ENCODE measurements around the gene NUP210L. TPM values are rescaled to one million over a fixed set of nuclear protein-coding genes. Genes with fewer than 3 reads are reported as not detected.
"Not testable (repeated sequence)": the region's sequence is repeated elsewhere in the genome, so short reads cannot be mapped to it uniquely, and the experiment has no call there.

NUP210L gene
- total and polyA plus RNA-seq, 2 donors from 2014 or later, result 0.06 TPM; not detected in 1

DNA sequence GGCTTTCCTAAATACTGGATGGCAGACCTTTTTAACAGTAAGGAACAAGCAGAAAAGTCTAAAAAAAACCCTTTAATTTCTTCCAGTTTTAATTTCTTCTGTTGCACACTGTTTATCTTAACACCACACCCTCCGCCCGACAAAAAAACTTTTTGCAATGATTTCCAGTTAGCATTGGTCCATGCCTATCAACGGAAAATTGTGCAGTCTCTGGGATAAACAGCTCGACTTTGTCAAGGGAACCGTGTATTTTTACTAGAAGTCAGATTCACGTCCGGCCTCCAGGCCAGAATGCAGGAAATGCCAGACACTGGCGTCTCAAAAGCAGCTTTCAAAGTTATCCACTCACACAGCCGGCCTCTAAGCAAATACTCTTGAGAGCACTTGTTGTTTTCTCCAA is 378 bp upstream of the NUP210L start:
- DNase-seq (peak in 3 of 5 donors; percentile 20 to 80 (median 64)), FAIRE-seq (no peak)
- peaks cover 12 to 15% (median 13%) of the 10 kb centered on the region in 3 donors for H3K36me3 ChIP-seq (ENCODE audit: control insufficient read depth in 2 of 3, insufficient read depth in 3 of 3, low read length in 3 of 3)
- no peaks in the 10 kb centered on the region for H3K9me3 ChIP-seq (ENCODE audit: control insufficient read depth in 2 of 3, insufficient read depth in 1 of 3, low read length in 3 of 3)
- H3K27me3 ChIP-seq (ENCODE audit: control insufficient read depth, insufficient read depth, low read length), result no peaks in the 10 kb centered on the region
- TF ChIP-seq, protein P1, sequence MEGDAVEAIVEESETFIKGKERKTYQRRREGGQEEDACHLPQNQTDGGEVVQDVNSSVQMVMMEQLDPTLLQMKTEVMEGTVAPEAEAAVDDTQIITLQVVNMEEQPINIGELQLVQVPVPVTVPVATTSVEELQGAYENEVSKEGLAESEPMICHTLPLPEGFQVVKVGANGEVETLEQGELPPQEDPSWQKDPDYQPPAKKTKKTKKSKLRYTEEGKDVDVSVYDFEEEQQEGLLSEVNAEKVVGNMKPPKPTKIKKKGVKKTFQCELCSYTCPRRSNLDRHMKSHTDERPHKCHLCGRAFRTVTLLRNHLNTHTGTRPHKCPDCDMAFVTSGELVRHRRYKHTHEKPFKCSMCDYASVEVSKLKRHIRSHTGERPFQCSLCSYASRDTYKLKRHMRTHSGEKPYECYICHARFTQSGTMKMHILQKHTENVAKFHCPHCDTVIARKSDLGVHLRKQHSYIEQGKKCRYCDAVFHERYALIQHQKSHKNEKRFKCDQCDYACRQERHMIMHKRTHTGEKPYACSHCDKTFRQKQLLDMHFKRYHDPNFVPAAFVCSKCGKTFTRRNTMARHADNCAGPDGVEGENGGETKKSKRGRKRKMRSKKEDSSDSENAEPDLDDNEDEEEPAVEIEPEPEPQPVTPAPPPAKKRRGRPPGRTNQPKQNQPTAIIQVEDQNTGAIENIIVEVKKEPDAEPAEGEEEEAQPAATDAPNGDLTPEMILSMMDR (IDR thresholded peaks at IDR 0.05; ENCODE audit: borderline replicate concordance, extremely low read depth, insufficient read depth), result no peak
- H3K9ac ChIP-seq (ENCODE audit: low read length in 3 of 3), result no peak overlapping the region
- intact Hi-C loops (cut with DNase I), result no loop called here
- no peak overlapping the region for H3K4me3 ChIP-seq (ENCODE audit: low read length in 3 of 3)
- peaks cover 0 to 3% (median 0%) of the 10 kb centered on the region in 3 donors for H3K4me1 ChIP-seq (ENCODE audit: control insufficient read depth in 2 of 3, insufficient read depth in 2 of 3, low read depth in 1 of 3, low read length in 3 of 3)
- peak overlapping the region; percentile 59 to 94 for H3K27ac ChIP-seq (ENCODE audit: low read depth in 2 of 2, low read length in 2 of 2)

DNA sequence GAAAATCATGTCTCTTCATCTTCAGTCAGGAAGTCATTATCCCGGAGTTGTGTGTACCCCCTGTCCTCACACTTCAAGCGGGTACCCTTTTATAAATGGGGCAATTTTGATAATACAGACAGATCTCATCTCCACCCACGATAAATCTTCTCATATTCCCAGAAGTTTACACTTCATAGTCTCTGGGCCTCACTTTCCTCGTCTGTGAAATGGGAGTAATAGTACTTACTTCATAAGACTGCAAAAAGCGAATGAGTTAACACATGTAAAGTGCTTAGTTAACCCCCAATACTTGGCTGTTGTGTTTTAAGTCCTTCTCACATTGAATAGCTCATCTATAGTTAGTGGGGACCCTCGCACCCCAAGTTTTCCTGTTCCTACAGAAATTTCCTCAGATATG is 820 bp downstream of the NUP210L start:
- peaks cover 0 to 3% (median 0%) of the 10 kb centered on the region in 3 donors for H3K4me1 ChIP-seq (ENCODE audit: control insufficient read depth in 2 of 3, insufficient read depth in 2 of 3, low read depth in 1 of 3, low read length in 3 of 3)
- H3K9me3 ChIP-seq (ENCODE audit: control insufficient read depth in 2 of 3, insufficient read depth in 1 of 3, low read length in 3 of 3), result no peaks in the 10 kb centered on the region
- peak overlapping the region in 1 of 3 donors; percentile 73 for H3K4me3 ChIP-seq (ENCODE audit: low read length in 3 of 3)
- peak overlapping the region in 1 of 2 donors; percentile 94 for H3K27ac ChIP-seq (ENCODE audit: low read depth in 2 of 2, low read length in 2 of 2)
- DNase-seq (no peak), FAIRE-seq (no peak)
- H3K9ac ChIP-seq (ENCODE audit: low read length in 3 of 3), result peak overlapping the region in 1 of 3 donors; percentile 32
- intact Hi-C loops (cut with DNase I), result no loop called here
- peaks cover under 1 to 9% (median 3%) of the 10 kb centered on the region in 3 donors for H3K36me3 ChIP-seq (ENCODE audit: control insufficient read depth in 2 of 3, insufficient read depth in 3 of 3, low read length in 3 of 3)
- TF ChIP-seq, protein P1 (IDR thresholded peaks at IDR 0.05; ENCODE audit: borderline replicate concordance, extremely low read depth, insufficient read depth), result no peak
- H3K27me3 ChIP-seq (ENCODE audit: control insufficient read depth, insufficient read depth, low read length), result no peaks in the 10 kb centered on the region

DNA sequence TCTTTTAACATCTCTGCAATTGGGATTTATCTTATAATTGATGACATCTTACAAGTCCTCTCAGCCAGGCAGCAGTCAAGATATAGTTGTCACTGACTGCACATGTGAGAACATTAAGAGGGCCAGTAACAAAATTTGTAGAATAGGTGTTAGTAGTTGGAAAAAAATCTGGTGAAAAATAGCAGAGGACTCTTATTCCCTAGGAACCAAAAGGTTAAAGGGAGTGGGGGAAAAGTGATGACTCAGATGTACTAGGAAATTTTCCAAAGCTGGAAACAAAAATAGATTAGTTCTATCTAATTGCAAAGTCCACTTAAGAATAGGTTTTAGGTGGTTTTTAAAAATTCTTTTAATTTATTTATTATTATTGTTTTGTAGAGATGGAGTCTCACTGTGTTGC is 3.6 kb downstream of the NUP210L start:
- TF ChIP-seq, protein P1 (IDR thresholded peaks at IDR 0.05; ENCODE audit: borderline replicate concordance, extremely low read depth, insufficient read depth), result no peak
- intact Hi-C loops (cut with DNase I), result no loop called here

DNA sequence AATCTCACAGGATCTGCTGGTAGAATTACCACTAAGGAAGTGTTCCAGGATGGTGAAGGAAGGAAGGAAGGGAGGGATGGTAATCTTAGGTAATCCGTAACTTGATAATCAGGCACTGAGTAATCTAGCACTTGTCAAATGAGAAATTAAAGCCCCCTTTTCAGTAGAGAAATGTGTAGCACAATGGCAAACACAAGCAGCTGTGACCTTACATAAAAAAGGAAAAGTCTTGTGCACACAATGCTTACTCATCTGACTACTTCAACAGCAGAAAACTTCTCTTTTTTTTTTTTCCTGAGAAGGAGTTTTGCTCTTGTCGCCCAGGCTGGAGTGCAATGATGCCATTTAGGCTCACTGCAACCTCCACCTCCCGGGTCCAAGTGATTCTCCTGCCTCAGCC is 6.1 kb downstream of the NUP210L start:
- no peak for FAIRE-seq
- intact Hi-C loops (cut with DNase I), result no loop called here
- peaks cover 0 to 1% (median 0%) of the 10 kb centered on the region in 3 donors for H3K36me3 ChIP-seq (ENCODE audit: control insufficient read depth in 2 of 3, insufficient read depth in 3 of 3, low read length in 3 of 3)

More for the DNA sequence above, 3.6 kb downstream of the NUP210L start:
- FAIRE-seq (no peak), DNase-seq (no peak)
- no peak overlapping the region for H3K27ac ChIP-seq (ENCODE audit: low read depth in 2 of 2, low read length in 2 of 2)
- peaks cover 0 to 3% (median 0%) of the 10 kb centered on the region in 3 donors for H3K4me1 ChIP-seq (ENCODE audit: control insufficient read depth in 2 of 3, insufficient read depth in 2 of 3, low read depth in 1 of 3, low read length in 3 of 3)
- no peak overlapping the region for H3K4me3 ChIP-seq (ENCODE audit: low read length in 3 of 3)
- H3K36me3 ChIP-seq (ENCODE audit: control insufficient read depth in 2 of 3, insufficient read depth in 3 of 3, low read length in 3 of 3), result peaks cover 0 to 2% (median 0%) of the 10 kb centered on the region in 3 donors
- no peaks in the 10 kb centered on the region for H3K9me3 ChIP-seq (ENCODE audit: control insufficient read depth in 2 of 3, insufficient read depth in 1 of 3, low read length in 3 of 3)
- no peak overlapping the region for H3K9ac ChIP-seq (ENCODE audit: low read length in 3 of 3)
- no peaks in the 10 kb centered on the region for H3K27me3 ChIP-seq (ENCODE audit: control insufficient read depth, insufficient read depth, low read length)

DNA sequence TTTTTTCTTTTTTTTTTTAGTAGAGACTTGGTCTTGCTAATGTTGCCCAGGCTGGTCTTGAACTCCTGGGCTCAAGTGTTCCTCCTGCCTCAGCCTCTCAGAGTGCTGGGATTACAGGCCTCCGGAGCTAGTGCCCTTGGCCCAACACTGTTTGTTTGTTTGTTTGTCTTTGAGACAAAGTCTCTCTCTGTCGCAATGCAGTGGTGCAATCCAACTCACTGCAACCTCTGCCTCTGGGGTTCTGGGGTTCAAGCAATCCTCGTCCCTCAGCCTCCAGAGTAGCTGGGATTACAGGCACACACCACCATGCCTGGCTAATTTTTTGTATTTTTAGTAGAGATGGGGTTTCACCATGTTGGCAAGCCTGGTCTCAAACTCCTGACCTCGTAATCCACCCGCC is 7.4 kb downstream of the NUP210L start:
- H3K9ac ChIP-seq (ENCODE audit: low read length in 3 of 3); H3K4me3 ChIP-seq (ENCODE audit: low read length in 3 of 3); H3K9me3 ChIP-seq (ENCODE audit: control insufficient read depth in 2 of 3, insufficient read depth in 1 of 3, low read length in 3 of 3); DNase-seq; intact Hi-C loops (cut with DNase I); H3K36me3 ChIP-seq (ENCODE audit: control insufficient read depth in 2 of 3, insufficient read depth in 3 of 3, low read length in 3 of 3); H3K27ac ChIP-seq (ENCODE audit: low read depth in 2 of 2, low read length in 2 of 2); FAIRE-seq; H3K4me1 ChIP-seq (ENCODE audit: control insufficient read depth in 2 of 3, insufficient read depth in 2 of 3, low read depth in 1 of 3, low read length in 3 of 3); H3K27me3 ChIP-seq (ENCODE audit: control insufficient read depth, insufficient read depth, low read length): not testable (repeated sequence)

More for the DNA sequence above, 6.1 kb downstream of the NUP210L start:
- Histone ChIP-seq H3K9ac (ENCODE audit: low read length in 3 of 3) (no peak overlapping the region), H3K4me1 (ENCODE audit: control insufficient read depth in 2 of 3, insufficient read depth in 2 of 3, low read depth in 1 of 3, low read length in 3 of 3) (no peaks in the 10 kb centered on the region), H3K27ac (ENCODE audit: low read depth in 2 of 2, low read length in 2 of 2) (no peak overlapping the region), H3K4me3 (ENCODE audit: low read length in 3 of 3) (no peak overlapping the region), H3K9me3 (ENCODE audit: control insufficient read depth in 2 of 3, insufficient read depth in 1 of 3, low read length in 3 of 3) (no peaks in the 10 kb centered on the region), H3K27me3 (ENCODE audit: control insufficient read depth, insufficient read depth, low read length) (no peaks in the 10 kb centered on the region)
- TF ChIP-seq, protein P1 (IDR thresholded peaks at IDR 0.05; ENCODE audit: borderline replicate concordance, extremely low read depth, insufficient read depth), result no peak
- no peak for DNase-seq
